Measurements from ENCODE around the gene FMNL2. TPM values are rescaled to one million over a fixed set of nuclear protein-coding genes. Genes with fewer than 3 reads are reported as not detected.
A peak's percentile ranks its signal among the peaks of the same experiment; 100 is the strongest.

Gene FMNL2
- total and polyA plus RNA-seq, 5 donors: 7.2 to 10.8 (median 9.4) TPM

DNA sequence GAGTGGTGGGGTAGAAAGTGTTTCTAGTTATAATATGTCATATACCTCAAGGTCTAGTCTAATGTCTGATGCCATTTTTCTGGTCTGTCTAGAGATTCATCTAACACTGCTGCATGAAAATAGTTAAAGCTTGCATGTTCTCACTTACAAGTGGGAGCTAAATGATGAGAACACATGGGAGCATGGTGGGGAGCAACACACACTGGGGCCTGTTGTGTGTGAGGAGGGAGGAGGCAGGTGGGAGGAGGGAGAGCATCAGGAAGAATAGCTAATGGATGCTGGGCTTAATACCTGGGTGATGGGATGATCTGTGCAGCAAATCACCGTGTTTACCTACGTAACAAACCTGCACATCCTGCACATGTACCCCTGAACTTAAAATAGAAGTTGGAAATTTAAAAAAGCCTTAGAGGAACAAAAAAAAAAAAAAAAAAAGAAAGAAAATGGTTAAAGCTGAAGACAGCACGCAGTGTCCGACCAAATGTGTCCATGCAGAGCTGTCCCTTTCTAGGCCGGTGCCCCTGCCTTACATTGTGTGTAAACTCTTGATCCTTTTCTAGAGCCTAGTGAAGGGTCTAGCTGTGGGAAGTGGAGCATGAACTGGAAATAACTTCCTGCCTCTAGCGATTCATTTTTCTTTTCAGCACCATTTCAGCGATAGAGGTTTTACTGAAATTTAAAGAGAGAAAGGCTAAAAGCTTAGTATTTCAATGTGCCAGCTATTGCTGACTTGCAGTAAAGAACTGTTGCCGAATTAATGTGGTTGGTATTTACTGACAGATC, 94.0 kb downstream of the FMNL2 start:
- H3K9me3 ChIP-seq (ENCODE audit: control insufficient read depth, low read length): no peaks in the 10 kb centered on the region
- no peaks in the 10 kb centered on the region for H3K27me3 ChIP-seq (ENCODE audit: control insufficient read depth, insufficient read depth)
- WGBS: 74% methylated on average over 8 of the region's 8 CpGs
- intact Hi-C loops (cut with DNase I): no loop called here
- ATAC-seq (no peak), DNase-seq (no peak)
- peaks cover 8% of the 10 kb centered on the region for H3K4me1 ChIP-seq (ENCODE audit: control insufficient read depth, insufficient read depth, low read length)
- no peak overlapping the region for H3K4me3 ChIP-seq (ENCODE audit: low read length)
- H3K27ac ChIP-seq (ENCODE audit: low read length): no peak overlapping the region

DNA sequence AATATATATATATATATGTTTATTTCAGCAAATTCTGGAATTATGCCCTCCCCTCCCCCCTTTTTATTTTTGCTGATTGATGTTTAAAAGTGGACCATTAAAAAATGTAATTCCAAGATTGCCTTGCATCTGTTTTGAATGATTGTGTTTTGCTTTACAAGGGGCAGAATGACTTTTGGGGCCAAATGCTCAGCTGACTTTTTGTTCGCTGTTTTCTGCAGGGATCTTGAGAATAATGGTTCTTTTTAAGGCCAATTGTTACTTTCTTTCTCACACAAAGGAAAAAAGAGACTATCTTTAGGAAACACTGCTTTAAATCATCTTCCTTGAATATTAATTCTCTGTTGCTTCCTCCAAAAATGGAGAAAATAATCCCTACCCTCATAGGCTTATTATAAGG, 95.9 kb downstream of the FMNL2 start:
- H3K27me3 ChIP-seq (ENCODE audit: control insufficient read depth, insufficient read depth): no peaks in the 10 kb centered on the region
- DNase-seq: no peak
- no peak overlapping the region for H3K27ac ChIP-seq (ENCODE audit: low read length)
- H3K4me1 ChIP-seq (ENCODE audit: control insufficient read depth, insufficient read depth, low read length): peaks cover 11% of the 10 kb centered on the region
- no peak overlapping the region for H3K4me3 ChIP-seq (ENCODE audit: low read length)
- H3K9me3 ChIP-seq (ENCODE audit: control insufficient read depth, low read length): no peaks in the 10 kb centered on the region
- intact Hi-C loops (cut with DNase I): loop anchor here in 1 of 4 donors (10.0 kb wide), 1 partner anchor 54 kb away; no protein-coding TSS in a partner anchor
- 50% methylated on average over 1 of the region's 1 CpG for WGBS
- ATAC-seq: no peak

DNA sequence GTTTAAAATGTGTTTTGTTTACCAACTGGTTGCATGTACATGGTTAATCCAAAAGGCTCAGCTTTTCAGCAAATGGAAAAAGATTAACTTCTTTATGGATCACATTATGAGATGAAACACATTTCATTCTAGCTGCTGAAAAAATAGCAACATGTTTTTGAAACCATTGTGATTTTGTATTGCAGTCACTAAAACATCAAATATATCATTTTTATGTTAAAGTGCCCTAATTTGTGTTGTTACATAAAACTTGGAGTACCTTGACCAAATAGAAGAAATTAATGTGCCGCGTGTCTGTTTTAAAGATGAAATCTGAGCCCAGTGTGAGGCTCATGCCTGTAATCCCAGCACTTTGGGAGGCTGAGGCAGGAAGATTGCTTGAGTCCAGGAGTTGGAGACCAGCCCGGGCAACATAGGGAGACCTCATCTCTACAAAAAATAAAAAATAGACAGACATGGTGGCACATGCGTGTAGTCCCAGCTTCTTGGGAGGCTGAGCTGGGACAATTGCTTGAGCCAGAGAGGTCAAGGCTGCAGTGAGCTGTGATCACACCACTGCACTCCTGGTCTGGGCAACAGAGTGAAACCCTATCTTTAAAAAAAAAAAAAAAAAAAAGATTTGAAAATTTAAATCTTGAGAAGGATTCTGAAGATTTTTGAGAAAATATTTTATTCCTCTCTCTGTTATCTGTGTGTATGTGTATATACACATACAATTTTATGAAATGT, 96.6 kb downstream of the FMNL2 start:
- Histone ChIP-seq H3K27me3 (ENCODE audit: control insufficient read depth, insufficient read depth) (no peaks in the 10 kb centered on the region), H3K4me1 (ENCODE audit: control insufficient read depth, insufficient read depth, low read length) (peaks cover 11% of the 10 kb centered on the region), H3K9me3 (ENCODE audit: control insufficient read depth, low read length) (no peaks in the 10 kb centered on the region), H3K27ac (ENCODE audit: low read length) (no peak overlapping the region), H3K4me3 (ENCODE audit: low read length) (no peak overlapping the region)
- WGBS: 83% methylated on average over 4 of the region's 4 CpGs
- intact Hi-C loops (cut with DNase I): loop anchor here in 1 of 4 donors (10.0 kb wide), 1 partner anchor 53 kb away; no protein-coding TSS in a partner anchor
- DNase-seq (no peak), ATAC-seq (no peak)

DNA sequence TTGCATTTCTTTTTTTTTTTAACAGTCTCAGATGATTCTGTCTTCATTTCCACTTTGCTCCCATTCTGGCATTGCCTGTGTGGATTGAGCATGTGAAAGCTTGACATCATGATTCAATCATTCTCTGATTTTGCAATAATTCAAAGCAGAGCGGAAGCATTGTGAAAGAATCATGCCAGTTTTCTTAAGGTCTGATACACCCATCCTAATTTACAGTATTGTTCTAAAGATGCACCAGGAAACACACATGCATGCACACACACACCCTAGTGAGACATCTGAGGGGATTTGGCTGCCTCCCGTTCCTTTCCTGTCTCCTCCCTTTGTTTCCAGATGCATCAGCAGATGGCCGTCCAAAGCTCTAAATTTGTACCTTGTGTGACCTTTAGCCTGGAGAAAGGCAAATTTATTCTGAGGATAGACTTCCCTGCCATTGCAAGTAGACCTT, 97.3 kb downstream of the FMNL2 start:
- 29% methylated on average over 3 of the region's 3 CpGs for WGBS
- ATAC-seq: peak; percentile 79 to 97
- H3K4me3 ChIP-seq (ENCODE audit: low read length): no peak overlapping the region
- DNase-seq: peak in 2 of 3 donors; percentile 44 to 46
- intact Hi-C loops (cut with DNase I): loop anchor here in 1 of 4 donors (10.0 kb wide), 1 partner anchor 53 kb away; no protein-coding TSS in a partner anchor
- peak overlapping the region; percentile 35 for H3K27ac ChIP-seq (ENCODE audit: low read length)
- no peaks in the 10 kb centered on the region for H3K27me3 ChIP-seq (ENCODE audit: control insufficient read depth, insufficient read depth)
- no peaks in the 10 kb centered on the region for H3K9me3 ChIP-seq (ENCODE audit: control insufficient read depth, low read length)
- peaks cover 11% of the 10 kb centered on the region for H3K4me1 ChIP-seq (ENCODE audit: control insufficient read depth, insufficient read depth, low read length)

DNA sequence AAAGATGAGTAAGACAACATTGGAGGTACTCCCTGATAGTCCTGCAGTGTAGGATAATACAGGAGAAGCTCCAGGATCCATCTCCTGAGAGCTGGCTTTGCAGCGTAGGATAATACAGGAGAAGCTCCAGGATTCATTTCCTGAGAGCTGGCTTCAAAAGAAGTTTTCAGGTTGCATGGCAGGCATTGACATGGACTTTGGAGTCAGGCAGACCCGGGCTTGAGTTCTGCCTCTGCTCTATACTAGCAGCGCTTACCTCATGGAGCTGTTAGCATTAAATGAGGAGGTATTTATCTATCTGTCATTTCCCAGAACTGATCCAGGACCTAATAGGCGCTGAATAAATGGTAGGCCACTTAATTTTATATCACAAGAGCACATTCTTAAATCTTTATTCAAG, 97.8 kb downstream of the FMNL2 start:
- Histone ChIP-seq H3K9me3 (ENCODE audit: control insufficient read depth, low read length) (no peaks in the 10 kb centered on the region), H3K27ac (ENCODE audit: low read length) (peak overlapping the region; percentile 75), H3K4me3 (ENCODE audit: low read length) (no peak overlapping the region), H3K27me3 (ENCODE audit: control insufficient read depth, insufficient read depth) (no peaks in the 10 kb centered on the region), H3K4me1 (ENCODE audit: control insufficient read depth, insufficient read depth, low read length) (peaks cover 11% of the 10 kb centered on the region)
- intact Hi-C loops (cut with DNase I): loop anchor here in 1 of 4 donors (10.0 kb wide), 1 partner anchor 52 kb away; no protein-coding TSS in a partner anchor
- ATAC-seq: peak in 1 of 2 donors; percentile 24
- WGBS: 86% methylated on average over 4 of the region's 4 CpGs
- no peak for DNase-seq

DNA sequence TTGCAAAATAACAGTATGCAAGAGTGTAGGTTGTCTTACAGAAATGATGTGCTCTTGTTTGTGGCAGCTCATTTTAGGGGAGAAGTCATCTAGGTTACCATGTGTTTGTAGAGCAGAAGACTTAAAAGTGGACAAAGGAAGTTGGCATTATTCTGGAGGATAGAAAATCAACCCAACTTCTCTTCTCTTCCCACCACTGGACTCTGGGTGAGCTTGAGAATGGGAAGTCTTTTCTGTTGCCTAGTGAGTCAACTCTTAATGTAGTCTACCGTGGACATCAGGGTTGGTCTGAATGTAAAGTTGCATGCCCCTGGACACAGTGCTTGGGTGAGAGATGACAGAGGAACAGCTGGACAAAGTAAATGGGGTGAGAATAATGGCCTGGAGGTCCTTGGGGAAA, 98.3 kb downstream of the FMNL2 start:
- Histone ChIP-seq H3K27me3 (ENCODE audit: control insufficient read depth, insufficient read depth) (no peaks in the 10 kb centered on the region), H3K27ac (ENCODE audit: low read length) (no peak overlapping the region), H3K9me3 (ENCODE audit: control insufficient read depth, low read length) (no peaks in the 10 kb centered on the region), H3K4me1 (ENCODE audit: control insufficient read depth, insufficient read depth, low read length) (peaks cover 11% of the 10 kb centered on the region), H3K4me3 (ENCODE audit: low read length) (no peak overlapping the region)
- DNase-seq (no peak), ATAC-seq (peak in 1 of 2 donors; percentile 54)
- 76% methylated on average over 1 of the region's 1 CpG for WGBS
- intact Hi-C loops (cut with DNase I): loop anchor here in 1 of 4 donors (10.0 kb wide), 1 partner anchor 52 kb away; no protein-coding TSS in a partner anchor

DNA sequence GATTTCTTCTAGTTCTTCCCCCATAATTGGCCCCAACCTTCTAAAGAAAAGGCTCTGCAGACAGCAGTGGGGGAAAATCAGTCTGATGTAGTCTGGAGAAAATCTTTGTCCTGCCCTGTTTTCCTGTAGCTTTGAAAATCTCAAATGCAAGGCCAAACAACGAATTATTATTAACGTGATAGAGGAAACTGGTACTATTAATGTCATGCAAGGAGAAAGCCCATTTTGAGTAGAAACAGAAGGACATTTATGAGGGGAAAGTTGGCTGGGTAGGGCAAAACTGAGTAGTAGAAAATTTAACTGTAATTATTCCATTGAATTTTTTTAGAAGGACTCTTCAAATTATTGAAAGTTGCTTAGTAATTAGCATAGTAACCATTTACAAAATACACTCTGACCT, 98.8 kb downstream of the FMNL2 start:
- Histone ChIP-seq H3K27me3 (ENCODE audit: control insufficient read depth, insufficient read depth) (no peaks in the 10 kb centered on the region), H3K27ac (ENCODE audit: low read length) (no peak overlapping the region), H3K4me1 (ENCODE audit: control insufficient read depth, insufficient read depth, low read length) (peaks cover 11% of the 10 kb centered on the region), H3K9me3 (ENCODE audit: control insufficient read depth, low read length) (no peaks in the 10 kb centered on the region), H3K4me3 (ENCODE audit: low read length) (no peak overlapping the region)
- no peak for DNase-seq
- intact Hi-C loops (cut with DNase I): loop anchor here in 1 of 4 donors (10.0 kb wide), 1 partner anchor 51 kb away; no protein-coding TSS in a partner anchor
- no peak for ATAC-seq
- 46% methylated on average over 2 of the region's 2 CpGs for WGBS

DNA sequence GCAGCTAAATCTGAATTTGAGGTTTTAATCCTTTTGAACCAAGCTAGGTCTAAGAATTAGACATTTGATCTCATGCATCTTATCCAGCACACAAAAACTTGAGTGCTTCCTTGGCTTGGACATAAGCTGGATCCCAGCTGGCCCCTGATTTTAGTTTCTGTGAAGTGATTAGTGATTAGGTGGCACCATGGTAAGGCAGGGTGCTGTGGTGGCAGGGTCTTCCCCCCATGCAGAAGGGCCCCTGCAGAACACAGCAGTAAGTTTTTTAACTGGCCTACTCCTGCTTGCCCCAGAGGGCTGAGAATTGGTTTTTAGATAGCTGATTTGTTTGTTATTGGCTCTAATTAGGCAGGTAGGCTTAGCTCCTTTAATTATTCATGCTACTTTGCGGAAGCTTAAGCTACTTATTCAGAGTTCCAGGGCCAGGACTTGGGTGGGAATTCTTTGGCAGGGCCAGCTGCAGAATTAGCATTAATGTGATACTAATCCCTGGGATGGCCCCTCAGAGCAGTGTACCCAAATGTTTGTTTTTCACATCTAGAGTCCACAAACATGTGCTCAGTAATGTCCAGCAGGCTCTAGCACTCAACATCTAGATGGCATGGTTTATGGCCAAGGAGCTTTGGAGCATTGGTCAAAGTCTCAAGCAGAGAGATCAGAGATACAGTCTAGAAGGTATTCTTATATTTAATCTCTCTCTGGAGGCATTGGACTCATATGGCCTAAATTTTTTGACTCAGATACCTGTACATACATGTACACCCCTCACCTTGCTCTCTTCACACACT, 99.6 kb downstream of the FMNL2 start:
- Histone ChIP-seq H3K4me1 (ENCODE audit: control insufficient read depth, insufficient read depth, low read length) (peaks cover 11% of the 10 kb centered on the region), H3K27ac (ENCODE audit: low read length) (no peak overlapping the region), H3K4me3 (ENCODE audit: low read length) (no peak overlapping the region), H3K9me3 (ENCODE audit: control insufficient read depth, low read length) (no peaks in the 10 kb centered on the region), H3K27me3 (ENCODE audit: control insufficient read depth, insufficient read depth) (no peaks in the 10 kb centered on the region)
- WGBS: 100% methylated on average over 1 of the region's 1 CpG
- DNase-seq (no peak), ATAC-seq (no peak)
- intact Hi-C loops (cut with DNase I): loop anchor here in 1 of 4 donors (10.0 kb wide), 1 partner anchor 50 kb away; no protein-coding TSS in a partner anchor

DNA sequence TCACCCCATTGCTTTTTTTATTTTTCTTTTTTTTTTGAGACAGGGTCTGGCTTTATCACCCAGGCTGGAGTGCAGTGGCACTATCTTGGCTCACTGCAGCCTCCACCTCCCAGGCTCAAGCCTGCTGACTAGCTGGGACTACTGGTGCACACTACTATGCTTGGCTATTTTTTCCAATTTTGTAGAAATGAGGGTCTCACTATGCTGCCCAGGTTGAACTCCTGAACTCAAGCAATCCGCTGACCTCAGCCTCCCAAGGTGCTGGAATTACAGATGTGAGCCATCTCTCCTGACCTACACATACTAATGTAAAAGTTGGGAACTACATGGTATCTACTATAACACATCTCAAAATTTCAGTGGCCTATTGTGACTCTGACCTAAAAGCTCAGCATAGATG, 101.2 kb downstream of the FMNL2 start:
- 98% methylated on average over 1 of the region's 1 CpG for WGBS
- no peak for DNase-seq
- Histone ChIP-seq H3K4me1 (ENCODE audit: control insufficient read depth, insufficient read depth, low read length) (peaks cover 11% of the 10 kb centered on the region), H3K27ac (ENCODE audit: low read length) (no peak overlapping the region), H3K27me3 (ENCODE audit: control insufficient read depth, insufficient read depth) (no peaks in the 10 kb centered on the region), H3K9me3 (ENCODE audit: control insufficient read depth, low read length) (no peaks in the 10 kb centered on the region), H3K4me3 (ENCODE audit: low read length) (no peak overlapping the region)
- no peak for ATAC-seq
- intact Hi-C loops (cut with DNase I): loop anchor here in 1 of 4 donors (10.0 kb wide), 1 partner anchor 49 kb away; no protein-coding TSS in a partner anchor

DNA sequence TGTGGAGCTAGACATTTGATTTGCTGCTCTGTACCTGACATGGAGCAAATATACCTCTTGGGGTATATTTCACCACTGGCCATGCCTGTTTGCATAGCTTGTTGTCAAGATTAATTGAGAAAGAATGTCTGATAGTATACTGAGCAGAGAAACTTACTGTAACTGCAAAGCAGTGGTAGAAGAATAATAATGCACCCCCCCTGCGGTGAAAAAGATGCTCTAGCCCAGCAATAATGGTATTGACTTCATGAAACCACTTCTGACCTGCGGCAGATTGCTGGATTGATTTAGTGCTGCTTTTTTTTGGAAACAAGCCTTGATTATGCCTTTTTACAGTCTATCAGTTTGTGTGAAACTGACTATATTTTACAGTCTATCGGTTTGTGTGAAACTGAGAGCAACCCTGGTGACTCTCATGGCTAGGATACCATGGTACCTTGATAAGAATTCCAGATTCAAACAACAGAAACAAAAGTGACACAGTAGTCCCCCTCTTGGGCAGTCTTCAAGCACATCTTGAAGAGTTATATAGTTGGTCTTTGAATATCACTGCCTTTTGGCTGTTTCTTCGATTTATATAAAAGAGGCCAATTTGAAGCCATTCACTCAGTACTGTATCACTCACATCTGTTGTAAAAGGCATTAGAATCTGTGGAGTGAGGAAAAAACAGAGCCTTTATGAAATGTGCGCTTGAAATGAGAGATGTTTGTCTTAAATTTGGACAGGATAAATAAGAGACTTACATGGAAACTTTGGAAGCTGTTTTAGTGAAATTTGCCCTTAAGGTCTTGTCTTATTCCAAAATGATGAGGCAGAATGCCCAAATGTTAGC, 102.5 kb downstream of the FMNL2 start:
- intact Hi-C loops (cut with DNase I): loop anchor here in 1 of 4 donors (10.0 kb wide), 1 partner anchor 47 kb away; no protein-coding TSS in a partner anchor
- ATAC-seq (no peak), DNase-seq (no peak)
- H3K4me3 ChIP-seq (ENCODE audit: low read length): no peak overlapping the region
- peaks cover 7% of the 10 kb centered on the region for H3K4me1 ChIP-seq (ENCODE audit: control insufficient read depth, insufficient read depth, low read length)
- no peaks in the 10 kb centered on the region for H3K9me3 ChIP-seq (ENCODE audit: control insufficient read depth, low read length)
- H3K27me3 ChIP-seq (ENCODE audit: control insufficient read depth, insufficient read depth): no peaks in the 10 kb centered on the region
- WGBS: 92% methylated on average over 5 of the region's 5 CpGs
- H3K27ac ChIP-seq (ENCODE audit: low read length): no peak overlapping the region

Measured in right cardiac atrium (tissue), 5 donors.